Panc1 (cell line): ENCODE measurements around the gene AKAP13. TPM values are rescaled to one million over a fixed set of nuclear protein-coding genes. Genes with fewer than 3 reads are reported as not detected.

Source experiments
- ATAC-seq: fragments of 200-7000 bp; cut with Tn5 transposase; 2 replicates; pipeline ENCODE4 v1.9.1; 2020; ENCODE audit warnings: mild to moderate bottlenecking, moderate library complexity
- BruUV-seq: library from RNA; stranded (reverse); fragments of 400-500 nt; replicated peaks from 2 replicates; lab custom pipeline; 2021; lab: Mats Ljungman, UMichigan
- CTCF ChIA-PET: fragments of 300-600 bp; sonication (Branson Sonifier 250); formaldehyde crosslinking; loops from one replicate; lab custom pipeline; 2022; ENCODE audit warnings: antibody characterized with exemption; lab: Charles Lee
- POLR2A ChIA-PET: fragments of 300-600 bp; sonication (Branson Sonifier 250); formaldehyde crosslinking; loops from one replicate; lab custom pipeline; 2022; ENCODE audit warnings: antibody characterized with exemption; lab: Charles Lee
- DNase-seq: peaks from one replicate; pipeline ENCODE4 v3.0.0-alpha.2; 2010; ENCODE audit warnings: low read depth, low spot score
- H3K27ac ChIP-seq: 2 replicates; pipeline ENCODE4 v1.5.1; 2011; ENCODE audit warnings: mild to moderate bottlenecking, low read length, inconsistent platforms
- H3K27me3 ChIP-seq: fragments of 200-500 bp; sonication (Bioruptor generic); 2 replicates; pipeline ENCODE4 v1.6.0; 2014; ENCODE audit warnings: low read length, inconsistent platforms; ENCODE audit not compliant: control insufficient read depth, insufficient read depth
- H3K36me3 ChIP-seq: fragments of 200-500 bp; sonication (Bioruptor generic); 2 replicates; pipeline ENCODE4 v1.5.1; 2014; ENCODE audit warnings: inconsistent platforms, mild to moderate bottlenecking, low read length, moderate library complexity; ENCODE audit not compliant: control insufficient read depth, insufficient read depth
- H3K4me1 ChIP-seq: 2 replicates; pipeline ENCODE4 v1.5.1; 2011; ENCODE audit warnings: inconsistent platforms, mild to moderate bottlenecking, low read length, moderate library complexity; ENCODE audit not compliant: control insufficient read depth, insufficient read depth
- H3K4me3 ChIP-seq, 2 experiments: 2 replicates each; pipeline ENCODE4 v1.5.1; 2011 to 2012; ENCODE audit warnings: low read depth in 2 of 2, low read length in 2 of 2, mild to moderate bottlenecking in 2 of 2, inconsistent platforms in 1 of 2, moderate library complexity in 1 of 2
- H3K9me3 ChIP-seq: fragments of 200-500 bp; sonication (Bioruptor generic); 2 replicates; pipeline ENCODE4 v1.5.1; 2014; ENCODE audit warnings: low read depth, mild to moderate bottlenecking, inconsistent platforms, low read length, moderate library complexity; ENCODE audit not compliant: control insufficient read depth, insufficient read depth
- POLR2AphosphoS5 ChIP-seq: IDR thresholded peaks from 2 replicates; pipeline ENCODE4 v1.6.1; 2012; ENCODE audit warnings: mild to moderate bottlenecking, low read depth, low read length, moderate library complexity
- SIN3A ChIP-seq: IDR thresholded peaks from 2 replicates; pipeline ENCODE4 v1.6.1; 2012; ENCODE audit warnings: low read depth, mild to moderate bottlenecking, low read length, moderate library complexity, borderline replicate concordance; ENCODE audit not compliant: insufficient read depth
- TCF7L2 ChIP-seq: IDR thresholded peaks from 2 replicates; pipeline ENCODE4 v1.6.1; 2011; ENCODE audit warnings: mild to moderate bottlenecking, low read depth, low read length, inconsistent platforms
- in situ Hi-C: cut with HindIII; loops from 2 replicates; pipeline ENCODE4 v1.10.0; 2016; ENCODE audit warnings: low sequenced_read_pairs, low pct_unique_long_range_greater_than_20kb
- intact Hi-C: fragments of 100-400 bp; cut with micrococcal nuclease; formaldehyde crosslinking; loops from one replicate; pipeline ENCODE4 v1.10.0; 2022; ENCODE audit not compliant: unreplicated experiment
- total RNA-seq: library from RNA; stranded (reverse); gene quantifications from one replicate; pipeline ENCODE4 v1.2.1, GENCODE V29; 2021; ENCODE audit not compliant: unreplicated experiment
- TF ChIP-seq, protein P1 (sequence below), 2 experiments: IDR thresholded peaks; 2 replicates each; pipeline ENCODE4 v1.6.1; 2011 to 2012; ENCODE audit warnings: low read depth in 2 of 2, control low read depth in 1 of 2, low read length in 1 of 2, mild to moderate bottlenecking in 1 of 2, moderate library complexity in 1 of 2; ENCODE audit not compliant: insufficient read depth in 1 of 2
- TF ChIP-seq, protein P2 (sequence below): fragments of 450-650 bp; IDR thresholded peaks from 2 replicates; pipeline ENCODE4 v1.5.1; 2017; ENCODE audit warnings: mild to moderate bottlenecking

The AKAP13 gene
- total RNA-seq, 1 experiment from 2014 or later, result 94.2 TPM

GRCh38 chr15:85587707-85588411, 207.5 kb downstream of the AKAP13 start:
- no TSS peak for BruUV-seq
- ChIA-PET CTCF (no interaction called here), POLR2A (interaction anchor here (0.6 kb wide), 1 partner anchor 14 kb away, joined by 5 read pairs; no protein-coding TSS in a partner anchor)
- Histone ChIP-seq H3K27me3 (no peaks in the 10 kb centered on the region), H3K4me3 (no peak overlapping the region), H3K27ac (no peak overlapping the region), H3K9me3 (no peaks in the 10 kb centered on the region), H3K4me1 (no peaks in the 10 kb centered on the region), H3K36me3 (no peaks in the 10 kb centered on the region)
- ATAC-seq (no peak), DNase-seq (no peak)
- intact Hi-C loops (no loop called here), in situ Hi-C loops (no loop called here)
- TF ChIP-seq, protein P1, sequence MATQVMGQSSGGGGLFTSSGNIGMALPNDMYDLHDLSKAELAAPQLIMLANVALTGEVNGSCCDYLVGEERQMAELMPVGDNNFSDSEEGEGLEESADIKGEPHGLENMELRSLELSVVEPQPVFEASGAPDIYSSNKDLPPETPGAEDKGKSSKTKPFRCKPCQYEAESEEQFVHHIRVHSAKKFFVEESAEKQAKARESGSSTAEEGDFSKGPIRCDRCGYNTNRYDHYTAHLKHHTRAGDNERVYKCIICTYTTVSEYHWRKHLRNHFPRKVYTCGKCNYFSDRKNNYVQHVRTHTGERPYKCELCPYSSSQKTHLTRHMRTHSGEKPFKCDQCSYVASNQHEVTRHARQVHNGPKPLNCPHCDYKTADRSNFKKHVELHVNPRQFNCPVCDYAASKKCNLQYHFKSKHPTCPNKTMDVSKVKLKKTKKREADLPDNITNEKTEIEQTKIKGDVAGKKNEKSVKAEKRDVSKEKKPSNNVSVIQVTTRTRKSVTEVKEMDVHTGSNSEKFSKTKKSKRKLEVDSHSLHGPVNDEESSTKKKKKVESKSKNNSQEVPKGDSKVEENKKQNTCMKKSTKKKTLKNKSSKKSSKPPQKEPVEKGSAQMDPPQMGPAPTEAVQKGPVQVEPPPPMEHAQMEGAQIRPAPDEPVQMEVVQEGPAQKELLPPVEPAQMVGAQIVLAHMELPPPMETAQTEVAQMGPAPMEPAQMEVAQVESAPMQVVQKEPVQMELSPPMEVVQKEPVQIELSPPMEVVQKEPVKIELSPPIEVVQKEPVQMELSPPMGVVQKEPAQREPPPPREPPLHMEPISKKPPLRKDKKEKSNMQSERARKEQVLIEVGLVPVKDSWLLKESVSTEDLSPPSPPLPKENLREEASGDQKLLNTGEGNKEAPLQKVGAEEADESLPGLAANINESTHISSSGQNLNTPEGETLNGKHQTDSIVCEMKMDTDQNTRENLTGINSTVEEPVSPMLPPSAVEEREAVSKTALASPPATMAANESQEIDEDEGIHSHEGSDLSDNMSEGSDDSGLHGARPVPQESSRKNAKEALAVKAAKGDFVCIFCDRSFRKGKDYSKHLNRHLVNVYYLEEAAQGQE (IDR thresholded peaks at IDR 0.05; ENCODE audit: insufficient read depth in 1 of 2, low read depth in 2 of 2, low read length in 1 of 2), result no peak
- TF ChIP-seq SIN3A (no peak), POLR2AphosphoS5 (no peak), TCF7L2 (no peak)
- TF ChIP-seq, protein P2, sequence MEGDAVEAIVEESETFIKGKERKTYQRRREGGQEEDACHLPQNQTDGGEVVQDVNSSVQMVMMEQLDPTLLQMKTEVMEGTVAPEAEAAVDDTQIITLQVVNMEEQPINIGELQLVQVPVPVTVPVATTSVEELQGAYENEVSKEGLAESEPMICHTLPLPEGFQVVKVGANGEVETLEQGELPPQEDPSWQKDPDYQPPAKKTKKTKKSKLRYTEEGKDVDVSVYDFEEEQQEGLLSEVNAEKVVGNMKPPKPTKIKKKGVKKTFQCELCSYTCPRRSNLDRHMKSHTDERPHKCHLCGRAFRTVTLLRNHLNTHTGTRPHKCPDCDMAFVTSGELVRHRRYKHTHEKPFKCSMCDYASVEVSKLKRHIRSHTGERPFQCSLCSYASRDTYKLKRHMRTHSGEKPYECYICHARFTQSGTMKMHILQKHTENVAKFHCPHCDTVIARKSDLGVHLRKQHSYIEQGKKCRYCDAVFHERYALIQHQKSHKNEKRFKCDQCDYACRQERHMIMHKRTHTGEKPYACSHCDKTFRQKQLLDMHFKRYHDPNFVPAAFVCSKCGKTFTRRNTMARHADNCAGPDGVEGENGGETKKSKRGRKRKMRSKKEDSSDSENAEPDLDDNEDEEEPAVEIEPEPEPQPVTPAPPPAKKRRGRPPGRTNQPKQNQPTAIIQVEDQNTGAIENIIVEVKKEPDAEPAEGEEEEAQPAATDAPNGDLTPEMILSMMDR, result no peak

DNA sequence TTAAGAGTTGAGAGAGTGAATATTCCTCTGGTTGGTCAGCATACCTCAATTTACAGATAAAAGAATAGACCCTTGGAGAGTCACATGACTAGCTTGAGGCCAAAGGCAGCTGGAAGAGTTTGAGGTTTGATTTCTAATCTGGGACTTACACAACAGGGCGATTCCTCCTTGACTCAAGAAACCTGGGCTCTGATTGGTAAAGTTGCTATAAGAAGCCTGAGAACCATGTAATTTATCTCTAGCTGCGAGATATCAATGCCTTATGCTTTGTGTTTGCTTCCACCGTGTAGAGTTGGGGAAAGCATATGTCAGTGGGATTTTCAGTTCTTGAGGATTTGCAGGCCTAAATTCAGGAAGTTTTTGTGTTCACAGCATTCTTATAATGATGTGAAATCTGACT, 208.3 kb downstream of the AKAP13 start:
- ATAC-seq (no peak), DNase-seq (no peak)
- intact Hi-C loops (no loop called here), in situ Hi-C loops (no loop called here)
- ChIA-PET CTCF (interaction anchor here (0.5 kb wide), 1 partner anchor 854 kb away, joined by 4 read pairs; no protein-coding TSS in a partner anchor), POLR2A (no interaction called here)
- TF ChIP-seq, protein P2, result no peak
- TF ChIP-seq TCF7L2, result no peak
- no peak for TF ChIP-seq POLR2AphosphoS5
- TF ChIP-seq, protein P1 (IDR thresholded peaks at IDR 0.05; ENCODE audit: insufficient read depth in 1 of 2, low read depth in 2 of 2, low read length in 1 of 2), result no peak
- TF ChIP-seq SIN3A, result no peak
- Histone ChIP-seq H3K4me1 (no peaks in the 10 kb centered on the region), H3K4me3 (no peak overlapping the region), H3K27ac (no peak overlapping the region), H3K9me3 (no peaks in the 10 kb centered on the region), H3K36me3 (no peaks in the 10 kb centered on the region), H3K27me3 (no peaks in the 10 kb centered on the region)
- BruUV-seq, result no TSS peak
